Sigmoid colon (tissue), 4 donors: ENCODE results near the gene USP40.

ENCODE experiments used
- POLR2A ChIP-seq, 2 donors: fragments of 450-650 bp; IDR thresholded peaks; one replicate each; pipeline ENCODE4 v1.6.1; 2016; ENCODE audit warnings: antibody characterized with exemption in 2 of 2, mild to moderate bottlenecking in 2 of 2, moderate library complexity in 2 of 2
- POLR2AphosphoS5 ChIP-seq, 4 donors: sonication (generic); formaldehyde crosslinking; IDR thresholded peaks; one replicate each; pipeline ENCODE4 v1.6.1; 2017; ENCODE audit warnings: antibody characterized with exemption in 4 of 4
- TF ChIP-seq, protein P1 (sequence below), 4 experiments: fragments of 450-650 bp in 3 of 4; fragments of 200-600 bp in 1 of 4; IDR thresholded peaks; one replicate each; pipeline ENCODE4 v1.5.1; 2016 to 2019; ENCODE audit warnings: antibody characterized with exemption in 4 of 4, mild to moderate bottlenecking in 3 of 4, moderate library complexity in 2 of 4

DNA sequence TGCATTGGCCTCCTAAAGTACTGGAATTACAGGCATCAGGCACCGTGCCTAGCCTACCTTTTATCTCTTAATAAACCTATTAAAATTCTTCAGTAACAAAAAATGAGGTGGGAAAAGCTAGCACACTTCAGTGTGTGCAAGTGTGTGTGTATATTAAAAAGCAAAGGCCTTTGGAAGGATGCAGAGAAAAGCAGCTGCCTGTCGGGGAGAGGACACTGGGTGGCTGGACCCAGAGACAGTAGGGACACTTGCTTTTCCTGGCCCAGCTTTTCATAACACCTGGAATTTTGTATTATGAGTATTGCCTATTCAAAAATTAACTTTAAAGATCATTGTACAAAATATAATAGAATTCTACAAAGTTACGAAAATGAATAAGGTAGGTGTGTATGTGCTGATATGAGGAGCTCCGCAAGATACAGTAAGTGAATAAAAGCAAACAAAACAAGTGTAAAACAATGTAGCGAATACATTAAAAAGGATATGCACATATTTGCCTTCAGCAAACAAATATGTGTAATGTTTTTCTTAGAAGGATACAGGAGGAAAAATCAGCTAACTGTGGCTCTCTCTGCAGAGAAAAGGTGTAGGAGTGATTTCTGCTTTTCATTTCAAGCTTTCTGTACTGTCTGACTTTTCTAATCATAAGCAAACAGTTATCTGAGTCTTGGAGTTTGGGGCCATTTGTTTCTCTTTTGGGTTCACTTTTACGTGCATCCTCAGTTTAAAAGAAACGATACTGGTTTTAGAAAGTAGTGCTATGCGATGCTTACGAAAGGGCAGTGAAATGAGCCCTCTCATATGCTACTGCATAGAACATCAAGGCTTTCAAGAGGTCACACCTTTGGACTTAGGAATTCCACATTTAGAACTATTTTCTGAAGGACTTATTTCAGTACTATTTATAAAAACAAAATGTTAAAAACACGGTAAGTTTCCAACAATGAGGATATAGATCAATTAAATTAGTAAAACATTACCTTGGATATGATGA lies 70.8 kb downstream of the USP40 start:
- TF ChIP-seq, protein P1, sequence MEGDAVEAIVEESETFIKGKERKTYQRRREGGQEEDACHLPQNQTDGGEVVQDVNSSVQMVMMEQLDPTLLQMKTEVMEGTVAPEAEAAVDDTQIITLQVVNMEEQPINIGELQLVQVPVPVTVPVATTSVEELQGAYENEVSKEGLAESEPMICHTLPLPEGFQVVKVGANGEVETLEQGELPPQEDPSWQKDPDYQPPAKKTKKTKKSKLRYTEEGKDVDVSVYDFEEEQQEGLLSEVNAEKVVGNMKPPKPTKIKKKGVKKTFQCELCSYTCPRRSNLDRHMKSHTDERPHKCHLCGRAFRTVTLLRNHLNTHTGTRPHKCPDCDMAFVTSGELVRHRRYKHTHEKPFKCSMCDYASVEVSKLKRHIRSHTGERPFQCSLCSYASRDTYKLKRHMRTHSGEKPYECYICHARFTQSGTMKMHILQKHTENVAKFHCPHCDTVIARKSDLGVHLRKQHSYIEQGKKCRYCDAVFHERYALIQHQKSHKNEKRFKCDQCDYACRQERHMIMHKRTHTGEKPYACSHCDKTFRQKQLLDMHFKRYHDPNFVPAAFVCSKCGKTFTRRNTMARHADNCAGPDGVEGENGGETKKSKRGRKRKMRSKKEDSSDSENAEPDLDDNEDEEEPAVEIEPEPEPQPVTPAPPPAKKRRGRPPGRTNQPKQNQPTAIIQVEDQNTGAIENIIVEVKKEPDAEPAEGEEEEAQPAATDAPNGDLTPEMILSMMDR (IDR thresholded peaks at IDR 0.05) = no peak
- TF ChIP-seq POLR2A (IDR thresholded peaks at IDR 0.05) (no peak), POLR2AphosphoS5 (IDR thresholded peaks at IDR 0.05) (no peak)
